Neural cell (in vitro differentiated cells): ENCODE measurements around the gene CD300H. TPM values are rescaled to one million over a fixed set of nuclear protein-coding genes. Genes with fewer than 3 reads are reported as not detected.

ENCODE experiments used
- H2AFZ ChIP-seq: fragments of 200-600, 300-800 bp; sonication (generic), shearing (Covaris generic); 2 replicates; pipeline ENCODE4 v1.6.0; 2014; ENCODE audit warnings: low read depth, mild to moderate bottlenecking, antibody characterized with exemption, low read length, moderate library complexity
- H3F3A ChIP-seq: fragments of 200-600 bp; shearing (Covaris generic); 2 replicates; pipeline ENCODE4 v1.6.1; 2016; ENCODE audit warnings: mild to moderate bottlenecking, moderate library complexity, mixed read lengths, antibody characterized with exemption, low read length; ENCODE audit not compliant: insufficient read depth, poor library complexity, severe bottlenecking
- H3K27ac ChIP-seq: fragments of 200-600, 300-800 bp; sonication (generic), shearing (Covaris generic); 2 replicates; pipeline ENCODE4 v1.5.1; 2014; ENCODE audit warnings: mild to moderate bottlenecking, low read length, moderate library complexity
- H3K27me3 ChIP-seq: fragments of 300-800, 200-600 bp; sonication (generic), shearing (Covaris generic); 2 replicates; pipeline ENCODE4 v1.6.0; 2014; ENCODE audit warnings: mild to moderate bottlenecking, low read depth, low read length, moderate library complexity; ENCODE audit not compliant: insufficient read depth
- H3K36me3 ChIP-seq: fragments of 300-800, 200-600 bp; sonication (generic), shearing (Covaris generic); 2 replicates; pipeline ENCODE4 v1.5.1; 2014; ENCODE audit warnings: mild to moderate bottlenecking, antibody characterized with exemption, low read length, moderate library complexity; ENCODE audit not compliant: insufficient read depth
- H3K4me2 ChIP-seq: fragments of 300-800, 200-600 bp; sonication (generic), shearing (Covaris generic); 2 replicates; pipeline ENCODE4 v1.6.0; 2014; ENCODE audit warnings: mild to moderate bottlenecking, low read length
- H3K4me3 ChIP-seq: fragments of 300-800, 200-600 bp; sonication (generic), shearing (Covaris generic); 2 replicates; pipeline ENCODE4 v1.5.1; 2014; ENCODE audit warnings: mild to moderate bottlenecking, low read length, moderate library complexity
- H3K79me2 ChIP-seq: fragments of 200-600 bp; shearing (Covaris generic); replicated peaks from 2 replicates; pipeline ENCODE4 v1.6.0; 2014; ENCODE audit warnings: mild to moderate bottlenecking, low read length, moderate library complexity; ENCODE audit not compliant: insufficient read depth
- H3K9ac ChIP-seq: fragments of 300-800, 200-600 bp; sonication (generic), shearing (Covaris generic); 2 replicates; pipeline ENCODE4 v1.6.1; 2016; ENCODE audit warnings: mild to moderate bottlenecking, low read length, mixed read lengths
- H3K9me2 ChIP-seq: fragments of 200-600 bp; shearing (Covaris generic); 2 replicates; pipeline ENCODE4 v1.6.1; 2016; ENCODE audit warnings: mild to moderate bottlenecking, low read length, mixed read lengths; ENCODE audit not compliant: insufficient read depth
- H3K9me3 ChIP-seq: fragments of 200-600, 300-800 bp; sonication (generic), shearing (Covaris generic); 2 replicates; pipeline ENCODE4 v1.6.1; 2016; ENCODE audit warnings: mild to moderate bottlenecking, mixed run types, low read length, moderate library complexity, mixed read lengths
- H4K20me1 ChIP-seq: fragments of 200-600 bp; shearing (Covaris generic); 2 replicates; pipeline ENCODE4 v1.6.1; 2016; ENCODE audit warnings: mild to moderate bottlenecking, mixed run types; ENCODE audit not compliant: insufficient read depth
- CTCF ChIP-seq: fragments of 450-650 bp; IDR thresholded peaks from 2 replicates; pipeline ENCODE4 v1.5.1; 2014; ENCODE audit warnings: antibody characterized with exemption, mild to moderate bottlenecking, moderate library complexity; ENCODE audit not compliant: poor library complexity, severe bottlenecking
- EP300 ChIP-seq: fragments of 450-650 bp; conservative IDR thresholded peaks from 2 replicates; pipeline ENCODE4 v1.6.1; 2014; ENCODE audit warnings: antibody characterized with exemption, mild to moderate bottlenecking, moderate library complexity; ENCODE audit not compliant: poor library complexity, severe bottlenecking
- EZH2 ChIP-seq: fragments of 200-600, 300-800 bp; shearing (Covaris generic), sonication (generic); IDR thresholded peaks from 2 replicates; pipeline ENCODE4 v1.6.1; 2014; ENCODE audit warnings: antibody characterized with exemption, low read length, borderline replicate concordance, mild to moderate bottlenecking; ENCODE audit not compliant: insufficient read depth, poor library complexity, severe bottlenecking
- MXI1 ChIP-seq: fragments of 450-650 bp; conservative IDR thresholded peaks from 2 replicates; pipeline ENCODE4 v1.6.1; 2014; ENCODE audit warnings: antibody characterized with exemption, mild to moderate bottlenecking; ENCODE audit not compliant: poor library complexity, severe bottlenecking
- POLR2AphosphoS5 ChIP-seq: IDR thresholded peaks from 2 replicates; pipeline ENCODE4 v1.6.1; 2012
- RAD21 ChIP-seq: fragments of 450-650 bp; conservative IDR thresholded peaks from 2 replicates; pipeline ENCODE4 v1.6.1; 2014; ENCODE audit warnings: antibody characterized with exemption, mild to moderate bottlenecking, moderate library complexity
- REST ChIP-seq: IDR thresholded peaks from 2 replicates; pipeline ENCODE4 v1.6.1; 2012; ENCODE audit warnings: borderline replicate concordance
- SMC3 ChIP-seq: fragments of 450-650 bp; conservative IDR thresholded peaks from 2 replicates; pipeline ENCODE4 v1.6.1; 2014; ENCODE audit warnings: antibody characterized with exemption, mild to moderate bottlenecking, moderate library complexity; ENCODE audit not compliant: poor library complexity
- TAF1 ChIP-seq: IDR thresholded peaks from 2 replicates; pipeline ENCODE4 v1.6.1; 2012; ENCODE audit warnings: low read depth
- polyA plus RNA-seq: library from polyadenylated mRNA; depleted of rRNA; stranded (reverse); fragments of >200 nt; gene quantifications from 2 replicates; pipeline ENCODE4 v1.2.3, GENCODE V29; 2014

CD300H gene
- polyA plus RNA-seq, 1 donor from 2014 or later: not detected

- TF ChIP-seq TAF1 (no peak), CTCF (no peak), POLR2AphosphoS5 (no peak), MXI1 (no peak), REST (no peak), EZH2 (no peak), SMC3 (no peak), EP300 (no peak), RAD21 (no peak)
- no peaks in the 10 kb centered on the region for H3K27me3 ChIP-seq
- no peak overlapping the region for H3K4me3 ChIP-seq
- no peaks in the 10 kb centered on the region for H3K9me2 ChIP-seq
- H3K79me2 ChIP-seq: no peaks in the 10 kb centered on the region
- no peak overlapping the region for H3K27ac ChIP-seq
- H3K9ac ChIP-seq: no peak overlapping the region
- no peaks in the 10 kb centered on the region for H3K36me3 ChIP-seq
- H3F3A ChIP-seq: no peaks in the 10 kb centered on the region
- H2AFZ ChIP-seq: no peak overlapping the region
- H3K9me3 ChIP-seq: no peaks in the 10 kb centered on the region
- no peak overlapping the region for H3K4me2 ChIP-seq
- no peaks in the 10 kb centered on the region for H4K20me1 ChIP-seq
Measured at GRCh38 chr17:74595037-74595750, 27.9 kb upstream of the CD300H start.

- H3K9me2 ChIP-seq: no peaks in the 10 kb centered on the region
- H2AFZ ChIP-seq: no peak within 1 kb of the TSS
- H3K79me2 ChIP-seq: no peaks in the 10 kb centered on the region
- no peaks in the 10 kb centered on the region for H4K20me1 ChIP-seq
- no peak within 1 kb of the TSS for H3K4me3 ChIP-seq
- H3F3A ChIP-seq: no peaks in the 10 kb centered on the region
- no peak within 1 kb of the TSS for H3K4me2 ChIP-seq
- H3K9ac ChIP-seq: no peak within 1 kb of the TSS
- no peaks in the 10 kb centered on the region for H3K27me3 ChIP-seq
- TF ChIP-seq REST: no peak
- TF ChIP-seq RAD21: no peak
- no peak for TF ChIP-seq EP300
- no peak for TF ChIP-seq CTCF
- TF ChIP-seq POLR2AphosphoS5: no peak
- no peak for TF ChIP-seq MXI1
- no peak for TF ChIP-seq SMC3
- TF ChIP-seq TAF1: no peak
- TF ChIP-seq EZH2: no peak
- no peak within 1 kb of the TSS for H3K27ac ChIP-seq
- no peaks in the 10 kb centered on the region for H3K36me3 ChIP-seq
- H3K9me3 ChIP-seq: no peaks in the 10 kb centered on the region
Measured at GRCh38 chr17:74592087-74592990, 25.0 kb upstream of the CD300H start, which contains the start of gene CD300LD. Gene CD300LD, minus strand, starts transcription at chr17:74592283. Its CDS starts 81 bp downstream, at chr17:74592202.
